Measurements from ENCODE around the gene DCHS1. TPM values are rescaled to one million over a fixed set of nuclear protein-coding genes. Genes with fewer than 3 reads are reported as not detected.

The DCHS1 gene
- total and polyA plus RNA-seq, 9 of the 15 experiments (the other 6 are each of a cell fraction or from before 2014, with no cell fraction given) = 0.04 to 0.49 (median 0.14) TPM; not detected in 2

DNA sequence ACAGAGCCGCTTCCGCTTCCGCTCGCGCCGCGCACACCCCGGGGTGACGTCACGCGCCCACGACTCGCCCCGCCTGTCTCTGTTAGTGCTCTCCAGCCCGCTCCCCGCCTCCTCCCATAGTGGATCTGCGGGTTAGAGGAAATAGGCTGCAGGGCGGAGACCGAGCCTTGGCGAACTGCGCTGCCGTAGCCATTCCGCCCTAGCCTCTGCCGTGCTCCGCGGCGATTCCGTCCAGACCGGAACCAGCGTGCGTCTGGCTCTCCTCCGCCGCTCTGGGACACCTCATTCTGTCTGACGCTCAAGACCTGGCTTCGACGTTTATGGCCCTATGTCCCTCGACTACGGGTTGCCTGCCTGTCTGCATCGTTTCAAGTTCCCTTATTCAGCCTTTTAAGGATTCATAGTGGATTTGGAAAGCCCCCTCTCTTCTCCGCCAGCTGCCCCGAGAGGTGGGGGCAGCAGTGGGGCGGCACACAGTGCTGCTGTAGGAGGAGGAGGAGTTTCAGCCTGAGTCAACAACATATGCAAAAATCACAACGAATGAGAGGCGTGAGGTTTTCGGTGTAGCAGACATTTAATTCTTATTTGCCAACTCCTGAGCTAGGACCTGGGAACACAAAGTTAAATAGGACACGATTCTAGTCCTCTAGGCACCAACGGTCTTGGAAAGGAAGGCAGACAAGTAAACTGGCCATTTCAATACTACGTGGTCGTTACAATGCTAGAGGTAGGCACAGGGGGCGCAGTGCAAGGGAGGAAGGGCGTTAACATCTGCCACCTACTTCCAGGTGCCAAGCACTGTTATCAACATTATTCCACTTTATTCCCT is 43.2 kb downstream of the DCHS1 start, which contains the start of gene TAF10 (continued):
- TF ChIP-seq MTA2 (IDR thresholded peaks at IDR 0.05; ENCODE audit: low read depth) = no peak
- TF ChIP-seq ZNF24 (IDR thresholded peaks at IDR 0.05) = peak; percentile 91
- TF ChIP-seq HNRNPL (IDR thresholded peaks at IDR 0.05; ENCODE audit: low read depth, low read length) = no peak
- 0 out of 2 replicates have a peak, but pooled peaks have one; percentile 42 for TF ChIP-seq TARDBP (IDR thresholded peaks at IDR 0.05)
- TF ChIP-seq NFE2 (IDR thresholded peaks at IDR 0.05; ENCODE audit: low read depth) = 0 out of 2 replicates have a peak, but pooled peaks have one; percentile 3
- TF ChIP-seq ZNF23 (CRISPR knock-in tag; IDR thresholded peaks at IDR 0.05) = no peak
- TF ChIP-seq ZNF239 (CRISPR knock-in tag; IDR thresholded peaks at IDR 0.05) = peak; percentile 23; the same call in 1 of the 2 replicates
- TF ChIP-seq, protein P1, sequence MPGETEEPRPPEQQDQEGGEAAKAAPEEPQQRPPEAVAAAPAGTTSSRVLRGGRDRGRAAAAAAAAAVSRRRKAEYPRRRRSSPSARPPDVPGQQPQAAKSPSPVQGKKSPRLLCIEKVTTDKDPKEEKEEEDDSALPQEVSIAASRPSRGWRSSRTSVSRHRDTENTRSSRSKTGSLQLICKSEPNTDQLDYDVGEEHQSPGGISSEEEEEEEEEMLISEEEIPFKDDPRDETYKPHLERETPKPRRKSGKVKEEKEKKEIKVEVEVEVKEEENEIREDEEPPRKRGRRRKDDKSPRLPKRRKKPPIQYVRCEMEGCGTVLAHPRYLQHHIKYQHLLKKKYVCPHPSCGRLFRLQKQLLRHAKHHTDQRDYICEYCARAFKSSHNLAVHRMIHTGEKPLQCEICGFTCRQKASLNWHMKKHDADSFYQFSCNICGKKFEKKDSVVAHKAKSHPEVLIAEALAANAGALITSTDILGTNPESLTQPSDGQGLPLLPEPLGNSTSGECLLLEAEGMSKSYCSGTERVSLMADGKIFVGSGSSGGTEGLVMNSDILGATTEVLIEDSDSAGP (CRISPR knock-in tag; IDR thresholded peaks at IDR 0.05) = peak; percentile 24; the same call in 1 of the 2 replicates
- no peak; the same call in 1 of the 2 replicates for TF ChIP-seq DMBX1 (CRISPR knock-in tag; IDR thresholded peaks at IDR 0.05; ENCODE audit: borderline replicate concordance)
- TF ChIP-seq, protein P2, sequence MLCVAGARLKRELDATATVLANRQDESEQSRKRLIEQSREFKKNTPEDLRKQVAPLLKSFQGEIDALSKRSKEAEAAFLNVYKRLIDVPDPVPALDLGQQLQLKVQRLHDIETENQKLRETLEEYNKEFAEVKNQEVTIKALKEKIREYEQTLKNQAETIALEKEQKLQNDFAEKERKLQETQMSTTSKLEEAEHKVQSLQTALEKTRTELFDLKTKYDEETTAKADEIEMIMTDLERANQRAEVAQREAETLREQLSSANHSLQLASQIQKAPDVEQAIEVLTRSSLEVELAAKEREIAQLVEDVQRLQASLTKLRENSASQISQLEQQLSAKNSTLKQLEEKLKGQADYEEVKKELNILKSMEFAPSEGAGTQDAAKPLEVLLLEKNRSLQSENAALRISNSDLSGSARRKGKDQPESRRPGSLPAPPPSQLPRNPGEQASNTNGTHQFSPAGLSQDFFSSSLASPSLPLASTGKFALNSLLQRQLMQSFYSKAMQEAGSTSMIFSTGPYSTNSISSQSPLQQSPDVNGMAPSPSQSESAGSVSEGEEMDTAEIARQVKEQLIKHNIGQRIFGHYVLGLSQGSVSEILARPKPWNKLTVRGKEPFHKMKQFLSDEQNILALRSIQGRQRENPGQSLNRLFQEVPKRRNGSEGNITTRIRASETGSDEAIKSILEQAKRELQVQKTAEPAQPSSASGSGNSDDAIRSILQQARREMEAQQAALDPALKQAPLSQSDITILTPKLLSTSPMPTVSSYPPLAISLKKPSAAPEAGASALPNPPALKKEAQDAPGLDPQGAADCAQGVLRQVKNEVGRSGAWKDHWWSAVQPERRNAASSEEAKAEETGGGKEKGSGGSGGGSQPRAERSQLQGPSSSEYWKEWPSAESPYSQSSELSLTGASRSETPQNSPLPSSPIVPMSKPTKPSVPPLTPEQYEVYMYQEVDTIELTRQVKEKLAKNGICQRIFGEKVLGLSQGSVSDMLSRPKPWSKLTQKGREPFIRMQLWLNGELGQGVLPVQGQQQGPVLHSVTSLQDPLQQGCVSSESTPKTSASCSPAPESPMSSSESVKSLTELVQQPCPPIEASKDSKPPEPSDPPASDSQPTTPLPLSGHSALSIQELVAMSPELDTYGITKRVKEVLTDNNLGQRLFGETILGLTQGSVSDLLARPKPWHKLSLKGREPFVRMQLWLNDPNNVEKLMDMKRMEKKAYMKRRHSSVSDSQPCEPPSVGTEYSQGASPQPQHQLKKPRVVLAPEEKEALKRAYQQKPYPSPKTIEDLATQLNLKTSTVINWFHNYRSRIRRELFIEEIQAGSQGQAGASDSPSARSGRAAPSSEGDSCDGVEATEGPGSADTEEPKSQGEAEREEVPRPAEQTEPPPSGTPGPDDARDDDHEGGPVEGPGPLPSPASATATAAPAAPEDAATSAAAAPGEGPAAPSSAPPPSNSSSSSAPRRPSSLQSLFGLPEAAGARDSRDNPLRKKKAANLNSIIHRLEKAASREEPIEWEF (CRISPR knock-in tag; IDR thresholded peaks at IDR 0.05) = no peak
- no peak; the same call in 1 of the 2 replicates for TF ChIP-seq BCOR (IDR thresholded peaks at IDR 0.05)
- no peak for TF ChIP-seq ARHGAP35 (IDR thresholded peaks at IDR 0.05; ENCODE audit: partially characterized antibody)
- TF ChIP-seq, protein P3, sequence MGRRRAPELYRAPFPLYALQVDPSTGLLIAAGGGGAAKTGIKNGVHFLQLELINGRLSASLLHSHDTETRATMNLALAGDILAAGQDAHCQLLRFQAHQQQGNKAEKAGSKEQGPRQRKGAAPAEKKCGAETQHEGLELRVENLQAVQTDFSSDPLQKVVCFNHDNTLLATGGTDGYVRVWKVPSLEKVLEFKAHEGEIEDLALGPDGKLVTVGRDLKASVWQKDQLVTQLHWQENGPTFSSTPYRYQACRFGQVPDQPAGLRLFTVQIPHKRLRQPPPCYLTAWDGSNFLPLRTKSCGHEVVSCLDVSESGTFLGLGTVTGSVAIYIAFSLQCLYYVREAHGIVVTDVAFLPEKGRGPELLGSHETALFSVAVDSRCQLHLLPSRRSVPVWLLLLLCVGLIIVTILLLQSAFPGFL (CRISPR knock-in tag; IDR thresholded peaks at IDR 0.05) = peak; percentile 18; the same call in 1 of the 2 replicates
- TF ChIP-seq, protein P4, sequence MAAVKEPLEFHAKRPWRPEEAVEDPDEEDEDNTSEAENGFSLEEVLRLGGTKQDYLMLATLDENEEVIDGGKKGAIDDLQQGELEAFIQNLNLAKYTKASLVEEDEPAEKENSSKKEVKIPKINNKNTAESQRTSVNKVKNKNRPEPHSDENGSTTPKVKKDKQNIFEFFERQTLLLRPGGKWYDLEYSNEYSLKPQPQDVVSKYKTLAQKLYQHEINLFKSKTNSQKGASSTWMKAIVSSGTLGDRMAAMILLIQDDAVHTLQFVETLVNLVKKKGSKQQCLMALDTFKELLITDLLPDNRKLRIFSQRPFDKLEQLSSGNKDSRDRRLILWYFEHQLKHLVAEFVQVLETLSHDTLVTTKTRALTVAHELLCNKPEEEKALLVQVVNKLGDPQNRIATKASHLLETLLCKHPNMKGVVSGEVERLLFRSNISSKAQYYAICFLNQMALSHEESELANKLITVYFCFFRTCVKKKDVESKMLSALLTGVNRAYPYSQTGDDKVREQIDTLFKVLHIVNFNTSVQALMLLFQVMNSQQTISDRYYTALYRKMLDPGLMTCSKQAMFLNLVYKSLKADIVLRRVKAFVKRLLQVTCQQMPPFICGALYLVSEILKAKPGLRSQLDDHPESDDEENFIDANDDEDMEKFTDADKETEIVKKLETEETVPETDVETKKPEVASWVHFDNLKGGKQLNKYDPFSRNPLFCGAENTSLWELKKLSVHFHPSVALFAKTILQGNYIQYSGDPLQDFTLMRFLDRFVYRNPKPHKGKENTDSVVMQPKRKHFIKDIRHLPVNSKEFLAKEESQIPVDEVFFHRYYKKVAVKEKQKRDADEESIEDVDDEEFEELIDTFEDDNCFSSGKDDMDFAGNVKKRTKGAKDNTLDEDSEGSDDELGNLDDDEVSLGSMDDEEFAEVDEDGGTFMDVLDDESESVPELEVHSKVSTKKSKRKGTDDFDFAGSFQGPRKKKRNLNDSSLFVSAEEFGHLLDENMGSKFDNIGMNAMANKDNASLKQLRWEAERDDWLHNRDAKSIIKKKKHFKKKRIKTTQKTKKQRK (IDR thresholded peaks at IDR 0.05; ENCODE audit: borderline replicate concordance, low read depth, low read length) = no peak
- TF ChIP-seq ATF1 (CRISPR knock-in tag; IDR thresholded peaks at IDR 0.05) = peak; percentile 72
- peak; percentile 96 for TF ChIP-seq ATF1 (tag; IDR thresholded peaks at IDR 0.05)
- no peak for TF ChIP-seq SAP30 (IDR thresholded peaks at IDR 0.05; ENCODE audit: borderline replicate concordance, insufficient read depth, low read depth, low read length, poor library complexity, severe bottlenecking)

Data from K562 (cell line).